SK-N-SH treated with all-trans-retinoic acid at 6 μM for 48 hours (cell line): ENCODE data around the gene FIGN.

Source experiments
- ARNTL ChIP-seq: fragments of 450-650 bp; formaldehyde crosslinking; IDR thresholded peaks from 2 replicates; pipeline ENCODE4 v1.5.0; 2020; ENCODE audit warnings: low read depth, mild to moderate bottlenecking, moderate library complexity, borderline replicate concordance
- BACH2 ChIP-seq: fragments of 250-450 bp; sonication (Bioruptor Pico); IDR thresholded peaks from 2 replicates; pipeline ENCODE4 v1.9.0; 2021; ENCODE audit warnings: mild to moderate bottlenecking, borderline replicate concordance
- GLIS3 ChIP-seq: fragments of 250-450 bp; sonication (Bioruptor Pico); IDR thresholded peaks from 2 replicates; pipeline ENCODE4 v1.5.0; 2020; ENCODE audit warnings: mild to moderate bottlenecking, moderate library complexity
- ISL1 ChIP-seq: fragments of 250-450 bp; sonication (Bioruptor Pico); IDR thresholded peaks from 2 replicates; pipeline ENCODE4 v2.1.2; 2022; ENCODE audit warnings: mild to moderate bottlenecking, moderate library complexity
- TCF4 ChIP-seq: fragments of 250-450 bp; sonication (Bioruptor Pico); IDR thresholded peaks from 2 replicates; pipeline ENCODE4 v1.8.0; 2021; ENCODE audit warnings: mild to moderate bottlenecking, moderate library complexity, borderline replicate concordance
- TF ChIP-seq, protein P1 (sequence below): fragments of 250-450 bp; sonication (Bioruptor Pico); IDR thresholded peaks from 2 replicates; pipeline ENCODE4 v1.8.0; 2020; ENCODE audit warnings: mild to moderate bottlenecking, moderate library complexity, borderline replicate concordance
- TF ChIP-seq, protein P2 (sequence below): fragments of 250-450 bp; sonication (Bioruptor Pico); IDR thresholded peaks from 2 replicates; pipeline ENCODE4 v1.5.1; 2020; ENCODE audit warnings: low read depth, mild to moderate bottlenecking, moderate library complexity

DNA sequence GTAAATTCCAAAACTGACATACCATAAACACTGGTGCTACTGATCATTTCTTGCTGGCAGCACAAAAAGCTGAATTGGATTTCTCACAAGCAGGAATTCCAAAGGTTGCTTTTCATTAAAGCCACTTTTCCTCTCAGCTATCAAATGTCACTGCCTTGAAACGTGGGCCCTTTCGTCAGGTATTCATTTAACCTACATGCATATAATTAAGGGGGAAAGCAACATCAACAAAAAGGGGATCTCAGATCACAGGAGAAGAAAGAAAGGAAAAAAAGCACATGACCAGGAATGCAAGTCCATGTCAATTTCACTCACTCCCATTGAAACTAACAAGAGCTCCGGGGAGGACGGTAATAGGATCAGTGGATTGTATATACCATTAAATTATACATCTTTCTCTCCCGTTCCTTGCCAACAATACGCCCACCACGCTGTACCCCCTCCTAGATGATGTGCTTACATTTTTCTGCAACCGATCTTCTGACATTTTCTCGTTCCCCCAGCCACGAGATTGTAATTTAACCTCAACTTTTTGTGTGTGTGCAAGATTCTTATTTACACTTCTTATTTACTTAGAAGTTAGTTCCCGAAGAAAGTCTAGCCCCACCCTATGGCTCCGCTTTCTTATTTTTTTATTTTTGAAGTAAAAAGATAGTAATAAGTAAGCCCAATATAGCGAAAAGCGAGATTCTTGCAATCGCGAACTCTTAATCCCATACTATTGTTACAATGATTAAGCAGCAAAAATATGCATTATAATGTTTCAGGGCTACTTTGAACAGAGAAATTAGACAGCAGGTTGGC, 725 bp downstream of the FIGN start:
- TF ChIP-seq ARNTL (no peak), BACH2 (CRISPR knock-in tag) (no peak), GLIS3 (CRISPR knock-in tag) (no peak), ISL1 (CRISPR knock-in tag) (peak; percentile 18; the same call in 1 of the 2 replicates), TCF4 (CRISPR knock-in tag) (peak; percentile 21; the same call in 1 of the 2 replicates)
- TF ChIP-seq, protein P1, sequence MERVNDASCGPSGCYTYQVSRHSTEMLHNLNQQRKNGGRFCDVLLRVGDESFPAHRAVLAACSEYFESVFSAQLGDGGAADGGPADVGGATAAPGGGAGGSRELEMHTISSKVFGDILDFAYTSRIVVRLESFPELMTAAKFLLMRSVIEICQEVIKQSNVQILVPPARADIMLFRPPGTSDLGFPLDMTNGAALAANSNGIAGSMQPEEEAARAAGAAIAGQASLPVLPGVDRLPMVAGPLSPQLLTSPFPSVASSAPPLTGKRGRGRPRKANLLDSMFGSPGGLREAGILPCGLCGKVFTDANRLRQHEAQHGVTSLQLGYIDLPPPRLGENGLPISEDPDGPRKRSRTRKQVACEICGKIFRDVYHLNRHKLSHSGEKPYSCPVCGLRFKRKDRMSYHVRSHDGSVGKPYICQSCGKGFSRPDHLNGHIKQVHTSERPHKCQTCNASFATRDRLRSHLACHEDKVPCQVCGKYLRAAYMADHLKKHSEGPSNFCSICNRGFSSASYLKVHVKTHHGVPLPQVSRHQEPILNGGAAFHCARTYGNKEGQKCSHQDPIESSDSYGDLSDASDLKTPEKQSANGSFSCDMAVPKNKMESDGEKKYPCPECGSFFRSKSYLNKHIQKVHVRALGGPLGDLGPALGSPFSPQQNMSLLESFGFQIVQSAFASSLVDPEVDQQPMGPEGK (CRISPR knock-in tag): no peak
- TF ChIP-seq, protein P2, sequence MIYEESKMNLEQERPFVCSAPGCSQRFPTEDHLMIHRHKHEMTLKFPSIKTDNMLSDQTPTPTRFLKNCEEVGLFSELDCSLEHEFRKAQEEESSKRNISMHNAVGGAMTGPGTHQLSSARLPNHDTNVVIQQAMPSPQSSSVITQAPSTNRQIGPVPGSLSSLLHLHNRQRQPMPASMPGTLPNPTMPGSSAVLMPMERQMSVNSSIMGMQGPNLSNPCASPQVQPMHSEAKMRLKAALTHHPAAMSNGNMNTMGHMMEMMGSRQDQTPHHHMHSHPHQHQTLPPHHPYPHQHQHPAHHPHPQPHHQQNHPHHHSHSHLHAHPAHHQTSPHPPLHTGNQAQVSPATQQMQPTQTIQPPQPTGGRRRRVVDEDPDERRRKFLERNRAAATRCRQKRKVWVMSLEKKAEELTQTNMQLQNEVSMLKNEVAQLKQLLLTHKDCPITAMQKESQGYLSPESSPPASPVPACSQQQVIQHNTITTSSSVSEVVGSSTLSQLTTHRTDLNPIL (CRISPR knock-in tag): no peak
